Fibroblast of skin of scalp (primary cell): Measurements from ENCODE around the gene SPECC1L.

Source experiments
- DNase-seq: peaks from one replicate; pipeline ENCODE4 v3.0.0-alpha.2; 2013

Gene SPECC1L

DNA sequence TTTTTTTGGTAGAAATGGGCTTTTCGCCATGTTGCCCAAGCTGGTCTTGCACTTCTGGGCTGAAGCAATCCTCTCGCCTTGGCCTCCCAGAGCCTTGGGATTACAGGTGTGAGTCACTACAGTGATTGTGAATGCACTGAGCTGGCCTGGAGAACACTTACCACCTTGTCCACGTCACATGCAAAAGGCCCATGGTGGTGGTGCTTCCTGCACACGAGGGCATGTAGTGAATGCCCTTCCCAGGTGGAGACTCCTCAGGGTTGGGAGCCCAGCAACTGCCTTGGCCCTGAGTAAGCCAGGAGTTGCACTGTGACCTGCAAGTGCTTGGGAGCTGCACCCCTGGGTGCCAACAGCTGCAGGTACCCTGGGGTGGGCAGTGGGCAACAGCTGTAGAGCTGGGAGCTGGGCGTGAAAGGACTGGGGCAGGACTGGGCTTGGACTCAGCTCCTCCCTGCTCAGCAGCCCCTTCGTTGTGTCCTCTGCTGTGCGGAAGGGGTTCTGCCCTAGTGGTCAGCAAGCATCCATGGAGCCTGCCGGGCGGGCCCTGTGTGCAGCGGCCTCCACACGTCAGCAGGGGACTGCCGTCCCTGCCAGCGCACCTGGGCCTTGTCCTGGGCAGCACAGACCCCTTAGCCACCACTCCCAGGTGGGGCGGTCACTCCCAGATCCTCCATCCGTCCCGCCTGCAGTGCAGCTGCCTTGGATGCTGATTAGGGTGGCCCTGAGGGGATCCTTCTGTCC, 147.4 kb downstream of the SPECC1L start:
- no peak for DNase-seq

DNA sequence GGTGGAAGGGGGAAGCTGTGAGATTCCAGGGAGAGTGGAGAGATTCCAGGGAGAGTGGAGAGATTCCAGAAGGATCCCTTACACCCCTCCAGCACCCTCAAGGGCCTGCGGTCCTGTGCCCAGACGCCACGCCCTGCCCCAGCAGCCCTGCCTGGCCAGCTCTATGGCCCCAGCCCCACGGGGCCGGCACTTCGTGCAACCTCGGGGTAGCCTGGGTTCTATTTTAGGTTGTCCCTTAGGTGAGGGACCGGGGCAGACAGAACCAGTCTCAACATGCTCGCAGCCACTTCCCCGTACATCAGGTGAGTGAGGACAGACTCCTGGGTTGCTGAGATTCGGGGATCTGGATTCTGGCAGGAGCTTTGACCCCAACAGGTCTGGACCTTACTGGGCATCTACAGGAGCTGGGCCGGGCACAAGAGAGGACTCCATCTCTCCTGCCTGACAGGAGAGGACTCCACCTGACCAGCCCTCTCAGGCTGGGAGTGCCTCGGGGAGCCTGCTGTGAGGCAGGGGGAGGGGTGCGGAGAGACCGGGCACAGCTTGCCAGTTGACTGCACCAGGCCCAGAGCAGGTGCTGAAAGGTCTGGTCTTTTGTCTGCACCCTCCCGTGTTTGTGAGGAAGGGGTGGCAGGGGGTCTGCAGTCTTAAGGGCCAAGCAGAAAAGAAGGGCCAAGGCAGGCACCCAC, 148.3 kb downstream of the SPECC1L start:
- DNase-seq, result no peak

GRCh38 chr22:24419475-24419850, 148.8 kb downstream of the SPECC1L start:
- no peak for DNase-seq

DNA sequence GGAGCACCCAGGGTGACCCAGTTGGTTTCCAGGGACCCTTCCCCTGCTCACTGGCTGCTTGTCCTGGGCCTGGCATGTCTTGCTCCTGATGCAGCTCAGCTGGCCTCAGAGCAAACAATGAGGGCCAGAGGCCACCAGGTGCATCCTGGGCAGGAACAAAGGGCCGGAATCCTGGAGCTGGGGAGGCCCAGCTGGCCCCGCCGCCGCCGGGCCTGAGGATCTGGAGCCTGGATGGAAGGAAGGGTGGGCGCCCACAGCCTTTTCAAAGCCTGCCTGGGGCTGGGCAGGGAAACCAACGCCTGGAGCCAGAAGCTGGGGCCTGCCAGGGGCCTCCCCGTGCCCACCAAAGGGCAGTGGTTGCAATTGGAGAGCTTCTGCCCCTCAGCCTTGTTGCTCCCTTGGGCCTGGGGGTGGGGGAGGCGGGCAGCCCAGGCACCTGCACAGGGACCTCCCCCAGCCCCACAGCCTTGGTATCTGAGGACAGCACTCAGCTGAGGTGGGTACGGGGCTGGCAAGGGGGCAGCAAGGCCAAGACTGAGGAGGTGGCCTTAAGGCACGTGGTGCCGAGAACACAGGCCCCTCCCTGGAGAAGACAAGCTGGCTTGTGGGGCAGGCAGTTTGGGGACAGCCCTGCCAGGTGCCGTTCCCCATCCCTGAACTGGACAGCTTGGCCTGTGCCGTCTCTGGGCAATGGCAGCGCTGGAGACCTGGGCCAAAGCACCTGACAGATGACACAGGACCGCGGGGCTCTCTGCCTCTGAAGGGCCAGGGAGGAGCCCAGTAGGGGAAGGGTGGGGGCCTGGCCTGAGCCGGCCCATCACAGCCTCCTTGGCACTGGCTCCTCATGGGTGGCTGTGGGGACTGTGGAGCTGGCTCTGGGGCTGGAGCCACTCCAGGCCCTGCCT, 149.7 kb downstream of the SPECC1L start:
- no peak for DNase-seq

DNA sequence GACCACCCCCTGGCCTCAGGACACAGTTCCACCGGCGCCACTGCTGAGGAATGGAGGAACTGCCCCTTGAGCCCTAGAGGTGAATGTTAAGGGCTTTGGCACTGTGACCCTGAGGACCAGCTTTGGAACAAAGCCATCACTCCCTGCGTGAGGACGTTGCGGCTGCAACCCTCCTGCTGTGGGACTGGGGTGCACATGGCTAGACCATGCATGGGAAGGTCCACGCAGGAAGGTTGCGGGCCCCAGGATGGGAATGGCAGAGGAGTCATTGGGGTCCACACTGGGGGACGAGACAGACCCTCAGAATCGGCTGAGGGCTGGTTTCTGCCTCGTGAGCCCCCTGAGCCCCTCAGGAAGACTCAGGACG, 150.3 kb downstream of the SPECC1L start:
- DNase-seq, result no peak

DNA sequence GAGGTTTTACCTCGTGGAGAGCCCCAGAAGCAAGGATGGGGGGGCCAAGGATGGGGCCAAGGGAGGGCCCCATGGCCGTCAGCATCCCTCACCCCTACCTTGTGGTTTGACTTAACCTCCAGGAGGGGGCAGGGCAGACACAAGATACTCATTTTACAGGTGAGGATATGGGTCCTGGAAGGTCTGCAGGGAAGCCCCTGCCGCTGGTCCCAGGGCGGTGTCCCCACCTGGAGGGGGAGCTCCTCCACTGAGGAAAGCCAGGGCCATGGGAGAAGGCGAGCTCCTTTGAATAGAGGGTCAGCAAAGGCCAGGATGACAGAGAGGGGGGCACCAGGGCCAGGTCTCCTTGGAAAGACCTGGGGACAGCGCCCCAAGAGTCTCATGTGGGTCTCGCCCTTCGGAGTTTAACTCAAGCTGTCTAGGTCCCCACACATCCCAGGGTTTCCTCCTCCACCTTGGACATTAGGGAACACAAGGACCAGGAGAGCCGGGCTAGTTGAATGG, 150.8 kb downstream of the SPECC1L start:
- no peak for DNase-seq

DNA sequence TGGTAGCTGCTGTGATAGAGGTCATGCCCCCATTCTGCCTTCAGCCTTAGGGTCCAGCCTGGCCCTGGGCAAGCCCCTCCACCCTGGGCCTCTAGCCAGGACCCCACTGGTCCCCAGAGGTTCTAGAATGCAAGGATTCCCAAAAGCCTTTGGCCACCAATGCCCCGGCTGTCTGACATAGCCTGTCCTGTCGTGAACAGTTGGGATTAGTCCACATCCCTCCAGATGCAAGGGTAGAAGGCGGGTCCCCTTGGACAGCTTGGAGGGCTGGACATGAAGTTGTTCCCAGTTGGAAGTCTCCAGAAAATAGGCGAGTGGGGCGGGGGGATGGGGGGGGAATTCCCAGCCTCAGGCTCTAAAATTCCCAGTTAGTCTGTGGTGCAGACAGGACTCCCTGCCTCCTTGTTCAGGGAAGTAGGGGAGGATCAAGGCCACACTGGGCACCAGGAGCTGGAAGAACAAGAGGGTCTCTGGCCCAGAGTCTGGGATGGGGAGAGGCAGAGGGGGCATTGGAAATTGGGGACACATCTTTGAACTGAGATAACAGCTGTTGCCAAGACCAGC, 151.6 kb downstream of the SPECC1L start:
- DNase-seq, result no peak

GRCh38 chr22:24423519-24424000, 152.9 kb downstream of the SPECC1L start:
- DNase-seq, result peak; percentile 24

- no peak for DNase-seq
Observed at GRCh38 chr22:24424001-24424900, 153.6 kb downstream of the SPECC1L start.

- DNase-seq, result no peak
Observed at GRCh38 chr22:24424901-24425775, 154.5 kb downstream of the SPECC1L start.

DNA sequence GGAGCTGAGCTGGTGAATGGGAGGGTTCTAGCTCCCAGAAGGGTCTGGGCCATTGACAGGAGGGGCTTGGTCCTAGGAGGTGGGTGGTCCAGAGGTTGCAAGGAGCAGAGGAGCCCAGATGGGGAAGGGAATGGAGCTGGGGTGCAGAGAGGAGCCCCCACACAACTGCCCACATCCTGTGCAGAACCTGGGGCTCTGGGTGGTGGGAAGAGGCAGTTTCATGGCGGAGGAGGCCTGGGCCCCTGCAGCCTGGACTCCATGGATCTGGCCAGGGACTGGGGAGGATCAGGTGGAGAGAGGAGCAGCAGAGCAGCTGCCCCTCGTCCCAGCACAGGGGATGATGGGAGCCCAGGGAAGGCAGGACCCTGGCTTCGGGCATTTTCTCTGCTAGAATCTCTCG, 155.8 kb downstream of the SPECC1L start:
- DNase-seq, result no peak

GRCh38 chr22:24426851-24427499, 156.3 kb downstream of the SPECC1L start:
- DNase-seq, result no peak

GRCh38 chr22:24427500-24428164, 157.0 kb downstream of the SPECC1L start, which contains the start of gene ADORA2A:
TSS of gene ADORA2A (plus strand) at chr22:24427599. CDS start at chr22:24433405, 5,806 bp downstream.
- DNase-seq, result no peak

DNA sequence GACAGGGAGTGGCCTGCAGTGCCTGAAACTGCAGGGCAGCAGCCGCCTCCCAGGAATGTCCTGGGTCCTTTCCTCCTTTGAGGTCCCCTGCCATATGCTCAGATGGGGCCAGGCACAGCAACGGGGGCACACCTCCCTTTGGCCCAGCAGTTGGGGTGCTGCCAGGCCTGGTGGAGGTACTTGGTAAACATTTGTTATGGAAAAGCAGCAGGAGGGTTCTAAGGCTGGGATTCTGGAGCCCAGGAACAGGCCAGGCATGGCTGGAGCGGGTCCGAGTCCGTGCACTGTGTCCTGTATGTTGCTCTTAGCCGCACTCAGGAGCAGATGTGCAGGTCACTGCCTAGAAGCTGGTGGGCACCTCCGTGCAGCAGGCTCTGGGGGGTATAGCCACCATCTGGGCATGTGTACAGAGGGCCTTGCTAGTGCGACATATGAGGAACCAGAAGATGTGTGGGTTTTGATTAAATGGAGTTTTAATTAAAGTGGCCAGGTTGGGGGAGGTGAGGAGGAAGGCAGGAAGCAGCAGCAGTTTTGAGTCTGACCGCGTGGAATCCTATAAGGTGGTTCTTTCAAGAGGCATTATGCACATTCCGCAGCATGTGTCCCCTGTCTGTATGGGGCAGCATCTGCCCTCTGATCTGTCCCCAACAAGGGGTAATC, 158.2 kb downstream of the SPECC1L start:
- no peak for DNase-seq

DNA sequence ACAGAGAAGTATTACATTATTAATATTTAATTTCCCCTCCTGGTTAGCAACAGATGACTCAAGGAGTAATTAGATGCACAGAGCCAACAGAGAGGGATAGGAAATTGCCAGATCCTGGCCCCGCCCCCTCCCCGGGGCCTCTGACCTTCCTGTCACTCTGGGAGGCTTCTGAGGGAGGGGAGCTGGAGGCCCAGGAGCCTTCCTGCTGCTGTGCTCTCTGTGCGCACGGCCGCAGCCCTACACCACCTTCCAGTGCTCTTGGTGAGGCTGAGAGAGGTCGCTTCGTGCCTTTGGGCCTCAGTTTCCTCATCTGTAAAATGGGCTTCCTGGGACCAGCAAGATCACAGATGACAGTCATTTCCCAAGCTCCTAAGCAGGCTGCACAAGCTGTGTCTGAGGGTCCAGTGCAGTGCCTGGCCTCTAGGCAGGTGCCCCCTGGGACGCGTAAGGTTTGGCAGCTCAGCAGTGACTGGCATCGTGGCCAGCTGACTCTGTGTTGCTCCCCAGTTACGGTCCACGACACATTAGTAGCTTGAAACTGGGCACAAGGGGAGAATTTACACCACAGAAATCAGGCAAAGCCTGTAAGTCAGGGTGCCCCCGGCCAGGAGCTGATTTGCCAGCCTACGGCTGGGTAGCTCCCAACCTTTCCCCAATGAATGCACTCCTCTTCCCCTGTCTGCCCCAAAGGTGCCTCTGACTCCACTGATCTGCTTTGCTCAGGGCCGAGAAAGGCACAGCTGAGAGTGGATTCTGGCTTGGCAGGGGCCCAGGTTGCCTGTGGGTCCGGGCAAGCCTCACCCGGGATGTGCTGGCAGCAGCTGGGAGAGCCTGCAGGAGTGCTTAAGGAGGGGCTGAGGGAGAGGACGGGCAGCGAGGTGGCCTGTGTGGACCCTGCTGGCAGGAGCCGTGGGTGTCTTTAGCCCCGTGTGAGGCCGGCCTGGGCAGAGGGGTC, 159.1 kb downstream of the SPECC1L start:
- DNase-seq, result no peak

GRCh38 chr22:24430431-24431308, 160.0 kb downstream of the SPECC1L start:
- DNase-seq, result no peak
